Trophoblast cell (in vitro differentiated cells and primary cell): ENCODE results near the gene OR2A2.

Experiments used
- DNase-seq, 2 donors: peaks; one replicate each; pipeline ENCODE4 v3.0.0-alpha.2; 2016
- H2AFZ ChIP-seq: 2 replicates; pipeline ENCODE4 v1.6.1; 2013; ENCODE audit warnings: low read length, moderate library complexity, mild to moderate bottlenecking; ENCODE audit not compliant: insufficient read depth, poor library complexity
- H2AK5ac ChIP-seq: 2 replicates; pipeline ENCODE4 v1.6.1; 2013; ENCODE audit warnings: mild to moderate bottlenecking, low read length
- H2BK120ac ChIP-seq: 2 replicates; pipeline ENCODE4 v1.6.1; 2013; ENCODE audit warnings: low read length, mild to moderate bottlenecking, moderate library complexity; ENCODE audit not compliant: insufficient read depth, poor library complexity
- H2BK12ac ChIP-seq: 2 replicates; pipeline ENCODE4 v1.6.1; 2013; ENCODE audit warnings: mild to moderate bottlenecking, low read length, moderate library complexity
- H2BK5ac ChIP-seq: 2 replicates; pipeline ENCODE4 v1.6.1; 2013; ENCODE audit warnings: low read length, low read depth, moderate library complexity, mild to moderate bottlenecking; ENCODE audit not compliant: poor library complexity
- H3K14ac ChIP-seq: 2 replicates; pipeline ENCODE4 v1.6.1; 2013; ENCODE audit warnings: mild to moderate bottlenecking, low read length
- H3K18ac ChIP-seq: 2 replicates; pipeline ENCODE4 v1.6.1; 2013; ENCODE audit warnings: mild to moderate bottlenecking, low read length
- H3K23ac ChIP-seq: 2 replicates; pipeline ENCODE4 v1.6.1; 2013; ENCODE audit warnings: low read length
- H3K27ac ChIP-seq: 2 replicates; pipeline ENCODE4 v1.5.1; 2013; ENCODE audit warnings: low read depth, mild to moderate bottlenecking, inconsistent platforms, low read length, moderate library complexity
- H3K27me3 ChIP-seq: 2 replicates; pipeline ENCODE4 v1.6.1; 2013; ENCODE audit warnings: inconsistent platforms, mild to moderate bottlenecking, low read length, moderate library complexity; ENCODE audit not compliant: insufficient read depth
- H3K36me3 ChIP-seq, 2 experiments: 1 replicate in 1 of 2; 2 replicates in 1 of 2; pipeline ENCODE4 v1.6.1; 2013; ENCODE audit warnings: low read length in 2 of 2, mild to moderate bottlenecking in 2 of 2, moderate library complexity in 1 of 2; ENCODE audit not compliant: insufficient read depth in 2 of 2, control insufficient read depth in 1 of 2
- H3K4ac ChIP-seq: 2 replicates; pipeline ENCODE4 v1.6.1; 2013; ENCODE audit warnings: low read depth, mild to moderate bottlenecking, low read length, moderate library complexity
- H3K4me1 ChIP-seq, 2 experiments: 1 replicate in 1 of 2; 2 replicates in 1 of 2; pipeline ENCODE4 v1.6.1; 2013; ENCODE audit warnings: low read length in 2 of 2, mild to moderate bottlenecking in 2 of 2, moderate library complexity in 1 of 2; ENCODE audit not compliant: insufficient read depth in 2 of 2, control insufficient read depth in 1 of 2
- H3K4me2 ChIP-seq: 2 replicates; pipeline ENCODE4 v1.6.1; 2013; ENCODE audit warnings: inconsistent platforms, mild to moderate bottlenecking, low read length, moderate library complexity
- H3K4me3 ChIP-seq: 2 replicates; pipeline ENCODE4 v1.5.1; 2013; ENCODE audit warnings: mild to moderate bottlenecking, low read depth, low read length, inconsistent platforms
- H3K79me1 ChIP-seq: one replicate; pipeline ENCODE4 v1.6.1; 2013; ENCODE audit warnings: low read length
- H3K79me2 ChIP-seq: 2 replicates; pipeline ENCODE4 v1.6.1; 2013; ENCODE audit warnings: low read length, mild to moderate bottlenecking; ENCODE audit not compliant: control insufficient read depth, insufficient read depth, poor library complexity
- H3K9ac ChIP-seq: 2 replicates; pipeline ENCODE4 v1.6.1; 2013; ENCODE audit warnings: mild to moderate bottlenecking, low read length
- H3K9me3 ChIP-seq: 2 replicates; pipeline ENCODE4 v1.6.1; 2013; ENCODE audit warnings: low read depth, mild to moderate bottlenecking, control low read depth, inconsistent platforms, low read length; ENCODE audit not compliant: insufficient read depth
- H4K12ac ChIP-seq: 2 replicates; pipeline ENCODE4 v1.6.1; 2013; ENCODE audit warnings: low read depth, mild to moderate bottlenecking, low read length, moderate library complexity
- H4K8ac ChIP-seq: 2 replicates; pipeline ENCODE4 v1.6.1; 2013; ENCODE audit warnings: low read depth, mild to moderate bottlenecking, low read length, moderate library complexity
- H4K91ac ChIP-seq: one replicate; pipeline ENCODE4 v1.6.1; 2013; ENCODE audit warnings: low read depth, mild to moderate bottlenecking, low read length, moderate library complexity
- WGBS: extraction: QIAGEN DNeasy Blood & Tissue Kit; methylation state at CpG from one replicate; pipeline ENCODE4 v1.1.7; 2013; ENCODE audit warnings: missing lambda C conversion rate; ENCODE audit not compliant: insufficient read length, insufficient coverage; ENCODE audit errors: extremely low coverage; 5-methylcytosine and 5-hydroxymethylcytosine counted together

The OR2A2 gene

GRCh38 chr7:144133307-144133706 is 23.9 kb downstream of the OR2A2 start:
- H4K12ac ChIP-seq: no peak overlapping the region
- H2BK12ac ChIP-seq: no peak overlapping the region
- H2BK120ac ChIP-seq: no peak overlapping the region
- H2BK5ac ChIP-seq: no peak overlapping the region
- H3K79me2 ChIP-seq: no peaks in the 10 kb centered on the region
- H3K79me1 ChIP-seq: no peaks in the 10 kb centered on the region
- H2AK5ac ChIP-seq: no peak overlapping the region
- no peak overlapping the region for H3K27ac ChIP-seq
- no peak overlapping the region for H3K4ac ChIP-seq
- DNase-seq: no peak
- no peaks in the 10 kb centered on the region for H3K27me3 ChIP-seq
- no peak overlapping the region for H3K4me3 ChIP-seq
- H3K14ac ChIP-seq: no peak overlapping the region
- H3K36me3 ChIP-seq: no peaks in the 10 kb centered on the region
- H4K91ac ChIP-seq: no peak overlapping the region
- H3K9me3 ChIP-seq: no peaks in the 10 kb centered on the region
- WGBS: no CpG with 5 or more reads among the region's 6 CpGs
- no peak overlapping the region for H3K18ac ChIP-seq
- no peak overlapping the region for H3K9ac ChIP-seq
- no peak overlapping the region for H3K4me2 ChIP-seq
- H3K4me1 ChIP-seq: no peaks in the 10 kb centered on the region
- no peak overlapping the region for H2AFZ ChIP-seq
- no peak overlapping the region for H4K8ac ChIP-seq
- no peak overlapping the region for H3K23ac ChIP-seq

GRCh38 chr7:144134116-144134515 is 24.7 kb downstream of the OR2A2 start:
- DNase-seq: no peak
- Histone ChIP-seq H3K23ac (no peak overlapping the region), H3K9me3 (no peaks in the 10 kb centered on the region), H3K27ac (no peak overlapping the region), H3K18ac (no peak overlapping the region), H2BK5ac (no peak overlapping the region), H4K8ac (no peak overlapping the region), H2AFZ (no peak overlapping the region), H3K14ac (no peak overlapping the region), H3K9ac (no peak overlapping the region), H3K27me3 (no peaks in the 10 kb centered on the region), H3K79me2 (no peaks in the 10 kb centered on the region), H2BK12ac (no peak overlapping the region), H2AK5ac (no peak overlapping the region), H2BK120ac (no peak overlapping the region), H3K4me3 (no peak overlapping the region), H3K4me1 (no peaks in the 10 kb centered on the region), H3K4ac (no peak overlapping the region), H3K79me1 (no peaks in the 10 kb centered on the region), H3K36me3 (no peaks in the 10 kb centered on the region), H4K91ac (no peak overlapping the region), H4K12ac (no peak overlapping the region), H3K4me2 (no peak overlapping the region)
- no CpG with 5 or more reads among the region's 1 CpG for WGBS

GRCh38 chr7:144137501-144137900 is 28.1 kb downstream of the OR2A2 start:
- Histone ChIP-seq H3K9ac (no peak overlapping the region), H3K4ac (no peak overlapping the region), H3K14ac (no peak overlapping the region), H2BK12ac (no peak overlapping the region), H2AK5ac (no peak overlapping the region), H3K9me3 (no peaks in the 10 kb centered on the region), H3K36me3 (no peaks in the 10 kb centered on the region), H4K12ac (no peak overlapping the region), H3K79me1 (no peaks in the 10 kb centered on the region), H3K79me2 (no peaks in the 10 kb centered on the region), H4K91ac (no peak overlapping the region), H2BK120ac (no peak overlapping the region), H3K27ac (no peak overlapping the region), H3K4me3 (no peak overlapping the region), H2BK5ac (no peak overlapping the region), H3K27me3 (no peaks in the 10 kb centered on the region), H3K4me1 (no peaks in the 10 kb centered on the region), H3K4me2 (no peak overlapping the region), H4K8ac (no peak overlapping the region), H3K23ac (no peak overlapping the region), H2AFZ (no peak overlapping the region), H3K18ac (no peak overlapping the region)
- peak in 1 of 2 donors; percentile 4 for DNase-seq
- no CpG with 5 or more reads among the region's 1 CpG for WGBS

GRCh38 chr7:144142187-144142586 is 32.8 kb downstream of the OR2A2 start:
- Histone ChIP-seq H3K27me3 (no peaks in the 10 kb centered on the region), H3K79me2 (no peaks in the 10 kb centered on the region), H3K18ac (no peak overlapping the region), H3K23ac (no peak overlapping the region), H2AFZ (no peak overlapping the region), H4K91ac (no peak overlapping the region), H2BK12ac (no peak overlapping the region), H3K4me1 (no peaks in the 10 kb centered on the region), H4K12ac (no peak overlapping the region), H3K9ac (no peak overlapping the region), H4K8ac (no peak overlapping the region), H3K4me3 (no peak overlapping the region), H3K36me3 (no peaks in the 10 kb centered on the region), H2BK5ac (no peak overlapping the region), H2BK120ac (no peak overlapping the region), H3K27ac (no peak overlapping the region), H3K4me2 (no peak overlapping the region), H3K4ac (no peak overlapping the region), H3K79me1 (no peaks in the 10 kb centered on the region), H3K9me3 (peaks cover 4% of the 10 kb centered on the region), H2AK5ac (no peak overlapping the region), H3K14ac (no peak overlapping the region)
- DNase-seq: no peak
- WGBS: no CpG with 5 or more reads among the region's 3 CpGs
